Thymus (tissue), 11 donors: Measurements from ENCODE around the gene LRMDA. TPM values are rescaled to one million over a fixed set of nuclear protein-coding genes. Genes with fewer than 3 reads are reported as not detected.

Source experiments
- DNase-seq, 9 donors: peaks; one replicate each; pipeline ENCODE4 v3.0.0-alpha.2; 2013; ENCODE audit warnings: low spot score in 9 of 9, low read depth in 6 of 9, missing footprints in 1 of 9
- H3K27ac ChIP-seq, 2 donors: one replicate each; pipeline ENCODE4 v1.5.1; 2013; ENCODE audit warnings: control low read depth in 1 of 2, low read depth in 1 of 2, low read length in 1 of 2, mild to moderate bottlenecking in 1 of 2, moderate library complexity in 1 of 2
- H3K27me3 ChIP-seq, 2 donors: one replicate each; pipeline ENCODE4 v1.5.1; 2013; ENCODE audit warnings: low read length in 1 of 2; ENCODE audit not compliant: control insufficient read depth in 2 of 2, insufficient read depth in 1 of 2
- H3K36me3 ChIP-seq, 2 donors: one replicate each; pipeline ENCODE4 v1.5.1; 2013; ENCODE audit warnings: low read length in 1 of 2, mild to moderate bottlenecking in 1 of 2, moderate library complexity in 1 of 2; ENCODE audit not compliant: control insufficient read depth in 2 of 2, insufficient read depth in 2 of 2
- H3K4me1 ChIP-seq, 2 donors: one replicate each; pipeline ENCODE4 v1.5.1; 2013; ENCODE audit warnings: low read length in 2 of 2; ENCODE audit not compliant: control insufficient read depth in 2 of 2, insufficient read depth in 2 of 2
- H3K4me3 ChIP-seq, 2 donors: one replicate each; pipeline ENCODE4 v1.5.1; 2013; ENCODE audit warnings: low read length in 2 of 2, control low read depth in 1 of 2, mild to moderate bottlenecking in 1 of 2
- H3K9me3 ChIP-seq, 2 donors: one replicate each; pipeline ENCODE4 v1.5.1; 2013; ENCODE audit warnings: low read length in 1 of 2, mild to moderate bottlenecking in 1 of 2; ENCODE audit not compliant: control insufficient read depth in 2 of 2, insufficient read depth in 1 of 2
- WGBS: extraction: QIAGEN DNeasy Blood & Tissue Kit; methylation state at CpG from one replicate; pipeline ENCODE4 v1.1.7; 2013; 5-methylcytosine and 5-hydroxymethylcytosine counted together
- polyA plus RNA-seq: library from polyadenylated mRNA; stranded (reverse); fragments of 200-250 nt; gene quantifications from one replicate; pipeline ENCODE4 v1.2.3, GENCODE V29; 2013
- total RNA-seq: library from RNA; stranded (reverse); fragments of 120-200 nt; gene quantifications from one replicate; pipeline ENCODE4 v1.2.4, GENCODE V29; 2013
- donor health status: healthy.

The LRMDA gene
- total and polyA plus RNA-seq, 2 donors: 2.5 to 4.6 TPM

- H3K4me1 ChIP-seq: no peaks in the 10 kb centered on the region
- no peaks in the 10 kb centered on the region for H3K9me3 ChIP-seq
- no peak for DNase-seq
These were observed 226.6 kb downstream of the LRMDA start for GRCh38 chr10:75658036-75658435.

GRCh38 chr10:75658496-75658895 lies 227.1 kb downstream of the LRMDA start:
- Histone ChIP-seq H3K27ac (no peak overlapping the region), H3K4me3 (no peak overlapping the region), H3K36me3 (no peaks in the 10 kb centered on the region), H3K27me3 (no peaks in the 10 kb centered on the region), H3K4me1 (no peaks in the 10 kb centered on the region), H3K9me3 (no peaks in the 10 kb centered on the region)
- WGBS: 100% methylated on average over 1 of the region's 1 CpG
- DNase-seq: no peak

More at GRCh38 chr10:75658036-75658435, 226.6 kb downstream of the LRMDA start:
- no peaks in the 10 kb centered on the region for H3K27me3 ChIP-seq
- H3K27ac ChIP-seq: no peak overlapping the region
- no peaks in the 10 kb centered on the region for H3K36me3 ChIP-seq
- H3K4me3 ChIP-seq: no peak overlapping the region
- WGBS: 97% methylated on average over 4 of the region's 4 CpGs

DNA sequence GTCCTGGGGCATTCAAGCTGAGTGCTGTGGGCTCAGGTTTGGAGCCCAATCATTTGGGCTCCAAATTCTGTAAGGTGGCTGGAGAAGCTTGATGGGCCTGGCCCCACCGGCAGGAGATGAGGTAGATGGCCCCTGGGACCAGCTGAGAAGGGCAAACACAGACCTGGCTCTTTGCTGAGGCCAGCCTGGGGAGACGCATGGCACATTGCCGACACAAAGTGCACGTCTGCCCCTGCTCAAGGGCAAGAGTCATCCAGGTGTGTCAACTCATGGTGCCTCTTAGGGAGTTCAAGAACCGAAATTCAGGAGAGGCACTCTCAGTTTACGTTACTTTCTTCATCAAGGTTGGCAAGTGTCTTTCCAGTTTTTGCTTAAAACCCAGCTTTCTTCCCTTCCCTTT lies 227.5 kb downstream of the LRMDA start:
- Histone ChIP-seq H3K4me3 (no peak overlapping the region), H3K27me3 (no peaks in the 10 kb centered on the region), H3K27ac (no peak overlapping the region), H3K9me3 (no peaks in the 10 kb centered on the region), H3K4me1 (no peaks in the 10 kb centered on the region), H3K36me3 (no peaks in the 10 kb centered on the region)
- no peak for DNase-seq
- 87% methylated on average over 6 of the region's 6 CpGs for WGBS

DNA sequence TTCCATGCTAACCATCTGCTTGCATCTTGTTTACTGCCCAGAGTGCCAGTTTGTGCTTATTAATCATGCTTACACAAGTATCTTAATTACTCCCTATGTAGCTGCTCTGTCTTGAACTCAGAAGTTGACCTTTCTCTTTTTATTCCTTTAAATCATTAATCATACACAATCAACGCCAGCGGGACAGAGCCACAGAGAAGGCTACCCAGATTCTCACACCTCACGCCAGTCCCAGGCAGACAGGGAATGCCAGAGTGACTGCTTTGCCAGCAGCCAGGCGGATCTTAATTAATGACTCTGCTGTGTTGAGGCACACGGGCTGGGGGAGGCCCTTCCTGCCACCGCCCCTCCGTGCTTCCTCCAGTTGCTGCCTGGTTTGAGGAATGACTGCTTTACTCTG lies 229.4 kb downstream of the LRMDA start:
- H3K4me3 ChIP-seq: no peak overlapping the region
- DNase-seq: no peak
- H3K9me3 ChIP-seq: no peaks in the 10 kb centered on the region
- H3K4me1 ChIP-seq: no peaks in the 10 kb centered on the region
- WGBS: 66% methylated on average over 7 of the region's 7 CpGs
- H3K27ac ChIP-seq: no peak overlapping the region
- no peaks in the 10 kb centered on the region for H3K27me3 ChIP-seq
- H3K36me3 ChIP-seq: no peaks in the 10 kb centered on the region

DNA sequence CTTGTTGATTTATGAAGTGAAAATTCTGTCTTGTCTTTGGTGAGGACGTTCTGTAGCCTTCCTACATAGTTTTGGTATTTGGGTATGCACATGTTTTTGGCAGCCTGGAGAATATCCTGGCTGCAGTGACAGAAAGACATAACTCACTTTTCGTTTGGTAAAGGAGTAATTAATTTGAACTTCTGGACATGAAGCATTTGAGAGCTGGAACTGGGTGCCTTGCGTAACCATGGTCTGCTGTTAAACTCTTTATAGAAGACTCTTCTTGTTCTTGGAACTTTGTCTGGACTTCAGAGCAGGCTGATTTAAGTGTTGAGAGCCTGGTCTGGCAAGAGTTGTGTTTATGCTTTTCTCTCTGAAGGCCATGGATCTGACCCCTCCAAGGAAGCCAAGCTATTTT lies 231.3 kb downstream of the LRMDA start:
- Histone ChIP-seq H3K4me1 (no peaks in the 10 kb centered on the region), H3K27me3 (no peaks in the 10 kb centered on the region), H3K27ac (no peak overlapping the region), H3K36me3 (no peaks in the 10 kb centered on the region), H3K9me3 (no peaks in the 10 kb centered on the region), H3K4me3 (no peak overlapping the region)
- whole genome bisulfite sequencing: 82% methylated on average over 3 of the region's 3 CpGs
- DNase-seq: no peak

DNA sequence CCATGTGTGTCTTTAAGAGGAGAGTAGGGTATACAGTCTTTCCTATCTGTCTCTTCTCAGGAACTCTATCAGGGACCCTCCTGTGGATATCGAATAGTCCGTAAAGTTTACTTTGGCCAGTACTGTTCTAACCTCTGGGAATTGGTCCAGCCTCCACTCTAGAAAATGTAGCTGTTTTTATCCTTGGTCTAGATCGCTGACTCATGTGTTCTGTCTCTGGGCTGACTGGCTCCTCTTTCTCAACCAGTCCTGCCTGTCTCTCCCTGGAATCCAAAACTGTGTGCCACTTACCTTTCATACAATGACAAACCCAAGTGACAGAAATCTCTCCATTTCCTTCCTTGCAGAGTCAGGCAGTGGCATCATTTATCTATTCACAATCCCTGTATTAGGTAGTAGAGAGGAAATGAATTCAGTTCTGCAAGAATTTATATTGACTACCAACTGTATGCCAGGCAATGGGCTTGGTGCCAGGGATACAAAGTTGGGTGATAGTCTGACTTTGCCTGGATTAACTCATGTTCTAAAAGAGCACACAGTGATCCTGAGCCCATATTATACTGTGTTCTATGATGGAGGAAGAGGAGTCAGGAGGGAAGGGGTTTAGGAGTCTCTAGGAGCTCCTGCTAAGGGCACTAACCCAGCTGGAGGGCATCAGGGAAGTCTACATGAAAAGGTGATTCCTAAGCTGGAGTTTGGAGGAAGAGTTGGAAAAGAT lies 232.7 kb downstream of the LRMDA start:
- Histone ChIP-seq H3K4me1 (no peaks in the 10 kb centered on the region), H3K9me3 (no peaks in the 10 kb centered on the region), H3K4me3 (no peak overlapping the region), H3K27me3 (no peaks in the 10 kb centered on the region), H3K36me3 (no peaks in the 10 kb centered on the region), H3K27ac (no peak overlapping the region)
- DNase-seq: no peak
- WGBS: 93% methylated on average over 3 of the region's 3 CpGs

DNA sequence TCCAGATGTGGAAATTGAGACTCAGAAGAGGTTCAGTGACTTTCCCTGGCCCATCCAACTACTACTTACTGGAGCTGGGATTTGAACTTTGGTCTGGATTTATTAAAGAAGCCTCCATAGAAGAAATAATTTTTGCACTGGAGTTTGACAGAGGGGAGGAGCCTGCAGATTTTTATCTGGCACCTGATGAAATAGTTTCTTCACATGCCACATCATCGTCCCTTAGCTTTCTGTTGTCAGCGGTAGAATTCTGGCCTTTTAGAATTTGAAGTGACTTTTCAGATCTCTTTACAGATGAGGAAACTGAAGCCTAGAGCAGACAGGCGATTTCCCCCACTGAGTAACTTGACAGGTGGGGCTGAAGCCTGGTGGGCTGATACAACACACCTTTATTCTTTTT lies 233.5 kb downstream of the LRMDA start:
- Histone ChIP-seq H3K27me3 (no peaks in the 10 kb centered on the region), H3K36me3 (no peaks in the 10 kb centered on the region), H3K4me1 (no peaks in the 10 kb centered on the region), H3K27ac (no peak overlapping the region), H3K9me3 (no peaks in the 10 kb centered on the region), H3K4me3 (no peak overlapping the region)
- WGBS: 93% methylated on average over 3 of the region's 3 CpGs
- no peak for DNase-seq

GRCh38 chr10:75665707-75666106 lies 234.3 kb downstream of the LRMDA start:
- no peak for DNase-seq
- Histone ChIP-seq H3K36me3 (no peaks in the 10 kb centered on the region), H3K4me3 (no peak overlapping the region), H3K27ac (no peak overlapping the region), H3K27me3 (no peaks in the 10 kb centered on the region), H3K9me3 (no peaks in the 10 kb centered on the region), H3K4me1 (no peaks in the 10 kb centered on the region)

GRCh38 chr10:75672111-75672671 lies 240.8 kb downstream of the LRMDA start:
- Histone ChIP-seq H3K36me3 (no peaks in the 10 kb centered on the region), H3K27ac (no peak overlapping the region), H3K9me3 (no peaks in the 10 kb centered on the region), H3K4me1 (no peaks in the 10 kb centered on the region), H3K27me3 (no peaks in the 10 kb centered on the region), H3K4me3 (no peak overlapping the region)
- WGBS: 81% methylated on average over 4 of the region's 4 CpGs
- DNase-seq: no peak
